HL-60 (cell line): ENCODE results near the gene L3MBTL4.

ENCODE experiments used
- DNase-seq, 2 experiments: peaks; one replicate each; pipeline ENCODE4 v3.0.0-alpha.2; 2010 to 2020; ENCODE audit warnings: low read depth in 1 of 2, low spot score in 1 of 2
- H3K27ac ChIP-seq: fragments of 250-450 bp; sonication (Bioruptor Pico); replicated peaks from 2 replicates; pipeline ENCODE4 v1.5.1; 2020; ENCODE audit warnings: mild to moderate bottlenecking, moderate library complexity
- H3K27me3 ChIP-seq: fragments of 250-450 bp; sonication (Bioruptor Pico); 2 replicates; pipeline ENCODE4 v1.5.1; 2021; ENCODE audit warnings: mild to moderate bottlenecking, moderate library complexity; ENCODE audit not compliant: insufficient read depth, poor library complexity, severe bottlenecking
- H3K4me3 ChIP-seq: replicated peaks from 2 replicates; pipeline ENCODE4 v1.5.1; 2011; ENCODE audit warnings: mild to moderate bottlenecking, control low read depth, low read length; ENCODE audit not compliant: insufficient read depth
- CTCF ChIP-seq: IDR thresholded peaks from one replicate; pipeline ENCODE4 v1.5.1; 2011; ENCODE audit warnings: low read length, control low read depth, inconsistent platforms; ENCODE audit not compliant: insufficient read depth
- GABPA ChIP-seq: IDR thresholded peaks from 2 replicates; pipeline ENCODE4 v1.6.1; 2012; ENCODE audit warnings: low read depth
- POLR2AphosphoS5 ChIP-seq: IDR thresholded peaks from 2 replicates; pipeline ENCODE4 v1.6.1; 2012; ENCODE audit warnings: low read depth
- REST ChIP-seq: IDR thresholded peaks from 2 replicates; pipeline ENCODE4 v1.6.1; 2012; ENCODE audit warnings: low read depth; ENCODE audit not compliant: insufficient replicate concordance
- SPI1 ChIP-seq: IDR thresholded peaks from 2 replicates; pipeline ENCODE4 v1.6.1; 2012; ENCODE audit warnings: low read depth, mild to moderate bottlenecking, borderline replicate concordance

L3MBTL4 gene

GRCh38 chr18:6340121-6340520, 74.6 kb downstream of the L3MBTL4 start:
- H3K27me3 ChIP-seq = no peaks in the 10 kb centered on the region
- H3K4me3 ChIP-seq = no peak overlapping the region
- H3K27ac ChIP-seq = no peak overlapping the region
- TF ChIP-seq CTCF = no peak
- no peak for TF ChIP-seq SPI1
- no peak for TF ChIP-seq GABPA
- TF ChIP-seq REST = no peak
- TF ChIP-seq POLR2AphosphoS5 = no peak
- DNase-seq = no peak

- DNase-seq = no peak
- H3K27me3 ChIP-seq = no peaks in the 10 kb centered on the region
- TF ChIP-seq GABPA (no peak), SPI1 (no peak), REST (no peak), CTCF (no peak)
- H3K27ac ChIP-seq = no peak overlapping the region
- no peak overlapping the region for H3K4me3 ChIP-seq
Observed at GRCh38 chr18:6336239-6336638, 78.5 kb downstream of the L3MBTL4 start.

GRCh38 chr18:6333981-6334380, 80.7 kb downstream of the L3MBTL4 start:
- TF ChIP-seq POLR2AphosphoS5 = no peak
- no peak for TF ChIP-seq REST
- TF ChIP-seq SPI1 = no peak
- no peak for TF ChIP-seq GABPA
- TF ChIP-seq CTCF = no peak
- Histone ChIP-seq H3K27me3 (no peaks in the 10 kb centered on the region), H3K27ac (no peak overlapping the region), H3K4me3 (no peak overlapping the region)
- no peak for DNase-seq
